ENCODE data around the gene BRCA2. TPM values are rescaled to one million over a fixed set of nuclear protein-coding genes. Genes with fewer than 3 reads are reported as not detected.

Gene BRCA2
- total RNA-seq, 1 donor from 2014 or later = 8.5 TPM

GRCh38 chr13:32316501-32316900 lies 1.2 kb downstream of the BRCA2 start:
- Mint-ChIP-seq H3K36me3 (ENCODE audit: low read depth, unreplicated experiment) (no peaks in the 10 kb centered on the region), H3K9me3 (ENCODE audit: unreplicated experiment) (no peaks in the 10 kb centered on the region), H3K27ac (ENCODE audit: unreplicated experiment) (peak overlapping the region; percentile 98), H3K4me3 (ENCODE audit: unreplicated experiment) (peak overlapping the region; percentile 93), H3K4me1 (ENCODE audit: unreplicated experiment) (peaks cover 2% of the 10 kb centered on the region), H3K27me3 (ENCODE audit: unreplicated experiment) (peaks cover 2% of the 10 kb centered on the region)
- no peak for TF ChIP-seq CTCF (IDR thresholded peaks at IDR 0.05; ENCODE audit: unreplicated experiment)
- DNase-seq (ENCODE audit: low spot score) = no peak

- Mint-ChIP-seq H3K27ac (ENCODE audit: unreplicated experiment) (no peak overlapping the region), H3K4me1 (ENCODE audit: unreplicated experiment) (peaks cover 2% of the 10 kb centered on the region), H3K36me3 (ENCODE audit: low read depth, unreplicated experiment) (no peaks in the 10 kb centered on the region), H3K4me3 (ENCODE audit: unreplicated experiment) (no peak overlapping the region), H3K9me3 (ENCODE audit: unreplicated experiment) (no peaks in the 10 kb centered on the region), H3K27me3 (ENCODE audit: unreplicated experiment) (peaks cover 2% of the 10 kb centered on the region)
- no peak for DNase-seq (ENCODE audit: low spot score)
- TF ChIP-seq CTCF (IDR thresholded peaks at IDR 0.05; ENCODE audit: unreplicated experiment) = no peak
Observed at GRCh38 chr13:32317716-32318465, 2.6 kb downstream of the BRCA2 start.

GRCh38 chr13:32320528-32320927 lies 5.2 kb downstream of the BRCA2 start:
- Mint-ChIP-seq H3K4me1 (ENCODE audit: unreplicated experiment) (no peaks in the 10 kb centered on the region), H3K27ac (ENCODE audit: unreplicated experiment) (no peak overlapping the region), H3K4me3 (ENCODE audit: unreplicated experiment) (no peak overlapping the region), H3K36me3 (ENCODE audit: low read depth, unreplicated experiment) (no peaks in the 10 kb centered on the region), H3K9me3 (ENCODE audit: unreplicated experiment) (no peaks in the 10 kb centered on the region), H3K27me3 (ENCODE audit: unreplicated experiment) (no peaks in the 10 kb centered on the region)
- DNase-seq (ENCODE audit: low spot score) = no peak
- no peak for TF ChIP-seq CTCF (IDR thresholded peaks at IDR 0.05; ENCODE audit: unreplicated experiment)

GRCh38 chr13:32323912-32324311 lies 8.6 kb downstream of the BRCA2 start:
- Mint-ChIP-seq H3K4me3 (ENCODE audit: unreplicated experiment) (no peak overlapping the region), H3K9me3 (ENCODE audit: unreplicated experiment) (no peaks in the 10 kb centered on the region), H3K27ac (ENCODE audit: unreplicated experiment) (no peak overlapping the region), H3K4me1 (ENCODE audit: unreplicated experiment) (no peaks in the 10 kb centered on the region), H3K36me3 (ENCODE audit: low read depth, unreplicated experiment) (no peaks in the 10 kb centered on the region), H3K27me3 (ENCODE audit: unreplicated experiment) (no peaks in the 10 kb centered on the region)
- no peak for DNase-seq (ENCODE audit: low spot score)
- TF ChIP-seq CTCF (IDR thresholded peaks at IDR 0.05; ENCODE audit: unreplicated experiment) = no peak

GRCh38 chr13:32330441-32330840 lies 15.1 kb downstream of the BRCA2 start:
- peaks cover 8% of the 10 kb centered on the region for H3K36me3 Mint-ChIP-seq (ENCODE audit: low read depth, unreplicated experiment)
- no peak overlapping the region for H3K27ac Mint-ChIP-seq (ENCODE audit: unreplicated experiment)
- no peaks in the 10 kb centered on the region for H3K27me3 Mint-ChIP-seq (ENCODE audit: unreplicated experiment)
- no peak for TF ChIP-seq CTCF (IDR thresholded peaks at IDR 0.05; ENCODE audit: unreplicated experiment)
- no peaks in the 10 kb centered on the region for H3K4me1 Mint-ChIP-seq (ENCODE audit: unreplicated experiment)
- H3K9me3 Mint-ChIP-seq (ENCODE audit: unreplicated experiment) = no peaks in the 10 kb centered on the region
- DNase-seq (ENCODE audit: low spot score) = no peak
- no peak overlapping the region for H3K4me3 Mint-ChIP-seq (ENCODE audit: unreplicated experiment)

All from endothelial cell (in vitro differentiated cells).